ENCODE data around the gene PGD.
"Not testable (repeated sequence)": the region's sequence is repeated elsewhere in the genome, so short reads cannot be mapped to it uniquely, and the experiment has no call there.

Gene PGD

DNA sequence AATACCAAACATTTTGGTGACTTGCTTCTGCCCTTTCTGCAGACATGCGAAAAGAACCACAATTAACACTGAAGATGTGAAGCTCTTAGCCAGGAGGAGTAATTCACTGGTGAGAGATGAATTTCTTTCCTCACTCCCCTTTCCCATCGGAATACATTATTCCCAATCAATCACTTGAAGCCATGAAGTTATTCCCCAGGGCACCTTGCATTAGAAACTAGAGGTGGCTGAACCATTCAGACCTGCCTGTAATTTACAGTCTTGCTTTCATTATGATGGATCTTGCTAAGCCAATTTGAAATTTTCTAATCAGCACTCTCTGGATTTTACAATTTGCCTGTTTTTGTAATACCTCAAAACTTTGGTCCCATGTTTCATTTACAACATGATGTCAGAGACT lies 41.4 kb downstream of the PGD start:
- no peak for DNase-seq

DNA sequence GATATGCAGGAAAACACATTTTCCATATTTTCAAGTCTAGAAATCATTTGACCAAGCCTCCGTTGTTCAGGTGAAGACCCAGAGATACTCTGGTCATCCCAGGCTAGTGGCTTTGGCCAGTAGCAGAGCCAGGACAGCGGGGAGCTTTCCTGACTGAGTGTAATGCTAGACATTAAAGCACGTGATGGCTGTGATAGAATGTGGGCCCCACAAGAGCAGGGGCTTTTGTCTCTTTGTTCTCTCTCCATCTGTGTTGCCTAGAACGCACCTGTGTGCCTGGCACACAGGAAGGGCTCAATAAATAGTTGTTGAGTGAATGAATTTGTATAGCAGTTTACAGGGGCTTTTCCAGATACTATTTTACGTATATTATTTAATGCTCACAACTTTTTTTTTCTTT lies 41.9 kb downstream of the PGD start:
- DNase-seq = no peak

DNA sequence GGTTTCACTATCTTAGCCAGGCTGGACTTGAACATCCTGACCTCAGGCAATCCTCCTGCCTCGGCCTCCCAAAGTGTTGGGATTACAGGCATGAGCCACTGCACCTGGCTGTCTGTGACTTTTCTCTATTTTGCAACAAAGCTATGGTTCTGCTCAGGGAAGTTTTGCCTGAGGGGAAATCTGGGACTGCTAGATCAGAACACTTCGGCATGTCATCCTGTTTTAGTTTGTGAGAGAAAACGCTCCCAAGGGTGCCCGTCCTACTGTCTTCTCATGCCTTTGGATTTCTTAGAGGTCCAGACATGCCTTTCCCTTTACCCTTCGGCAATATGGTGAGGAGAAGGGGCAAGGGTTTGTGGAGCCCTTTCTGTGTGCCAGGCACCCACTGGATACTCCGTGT lies 45.4 kb downstream of the PGD start:
- DNase-seq = no peak

DNA sequence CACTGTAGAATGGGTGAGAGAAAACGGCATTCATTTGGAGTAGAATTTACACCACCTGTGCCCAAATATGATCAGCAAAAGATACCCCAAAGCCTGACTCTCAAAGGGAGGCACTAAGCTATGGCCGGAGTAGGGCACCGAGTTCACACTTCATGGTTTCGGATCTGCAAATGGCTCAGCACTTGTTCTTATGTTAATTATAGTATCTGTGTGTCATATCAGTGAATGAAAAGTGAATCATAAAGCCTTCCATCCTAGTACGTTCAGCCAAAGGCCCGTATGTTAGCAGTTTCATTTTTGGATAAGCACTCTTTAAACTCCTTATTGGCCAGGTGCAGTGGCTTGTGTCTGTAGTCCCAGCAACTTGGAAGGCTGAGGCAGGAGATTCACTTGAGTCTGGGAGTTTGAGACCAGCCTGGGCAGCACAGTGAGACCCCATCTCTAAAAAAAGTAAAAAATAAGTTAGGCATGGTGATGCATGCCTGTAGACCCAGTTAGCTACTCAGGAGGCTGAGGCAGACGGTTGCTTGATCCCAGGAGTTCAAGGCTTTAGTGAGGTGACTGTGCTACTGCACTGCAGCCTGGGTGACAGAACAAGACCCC lies 46.0 kb downstream of the PGD start:
- no peak for DNase-seq

DNA sequence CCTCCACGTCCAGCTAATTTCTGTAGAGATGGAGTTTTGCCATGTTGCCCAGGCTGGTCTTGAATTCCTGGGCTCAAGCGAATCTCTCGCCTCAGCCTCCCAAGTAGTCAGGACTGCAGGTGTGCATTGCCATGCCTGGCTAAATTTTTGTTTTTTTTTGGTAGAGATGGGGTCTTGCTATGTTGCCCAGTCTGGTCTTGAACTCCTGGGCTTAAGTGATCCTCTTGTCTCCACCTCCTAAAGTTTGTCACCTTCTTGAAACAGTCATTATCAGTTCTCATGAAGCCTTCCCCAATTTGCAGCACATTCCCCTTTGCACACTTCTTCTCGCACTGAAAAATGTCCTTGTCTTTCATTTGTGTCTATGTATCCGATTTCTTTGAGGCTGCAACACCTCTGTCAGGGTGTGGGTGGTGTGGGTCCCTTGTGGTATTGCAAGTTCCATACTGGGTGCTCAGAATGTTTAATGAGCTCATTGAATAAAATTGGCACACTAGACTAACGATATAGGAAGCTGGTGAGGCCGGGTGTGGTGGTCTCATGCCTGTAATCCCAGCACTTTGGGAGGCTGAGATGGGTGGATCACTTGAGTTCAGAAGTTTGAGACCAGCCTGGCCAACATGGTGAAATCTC lies 48.0 kb downstream of the PGD start:
- DNase-seq = no peak

DNA sequence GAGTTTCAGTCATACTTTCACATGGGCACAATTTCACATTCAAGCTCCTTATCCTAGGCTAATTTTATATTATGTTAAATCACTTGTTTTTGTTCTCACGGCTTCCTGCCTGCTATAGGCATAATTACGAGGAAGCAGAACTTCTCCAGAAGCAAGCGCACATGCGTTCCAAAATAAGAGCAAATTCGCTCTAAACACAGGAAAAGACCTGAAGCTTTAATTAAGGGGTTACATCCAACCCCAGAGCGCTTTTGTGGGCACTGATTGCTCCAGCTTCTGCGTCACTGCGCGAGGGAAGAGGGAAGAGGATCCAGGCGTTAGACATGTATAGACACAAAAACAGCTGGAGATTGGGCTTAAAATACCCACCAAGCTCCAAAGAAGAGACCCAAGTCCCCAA lies 50.9 kb downstream of the PGD start, which contains the start of gene CORT:
CORT (plus strand) TSS at position 281 of the 400 bp plus-strand sequence. CDS start 193 bp downstream, outside the sequence.
- no peak for DNase-seq

DNA sequence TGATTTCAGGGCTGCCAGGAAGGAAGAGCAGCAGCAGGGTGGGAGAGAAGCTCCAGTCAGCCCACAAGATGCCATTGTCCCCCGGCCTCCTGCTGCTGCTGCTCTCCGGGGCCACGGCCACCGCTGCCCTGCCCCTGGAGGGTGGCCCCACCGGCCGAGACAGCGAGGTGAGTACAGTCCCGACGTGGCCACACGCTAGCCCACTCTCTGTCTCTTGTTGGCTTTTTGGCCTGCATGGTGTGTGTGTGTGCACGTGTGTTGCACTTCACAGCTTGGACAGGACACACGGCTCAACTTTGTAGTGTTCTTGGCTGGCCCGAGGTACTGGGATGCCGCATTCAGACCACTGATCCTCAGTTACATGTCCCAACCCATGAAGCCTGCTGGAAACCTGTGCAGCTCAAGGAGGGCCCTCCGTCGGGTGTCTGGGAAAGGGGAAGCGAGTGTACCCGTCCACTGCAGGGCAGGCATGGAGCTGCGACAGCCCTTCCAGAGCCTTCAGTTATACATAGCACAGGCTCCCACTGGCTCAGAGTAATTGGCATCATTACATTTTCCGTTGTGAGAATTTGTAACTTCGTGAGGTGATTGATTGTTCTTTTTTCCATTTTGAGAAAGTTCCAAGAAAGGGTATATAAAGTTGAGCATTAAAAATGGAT lies 51.4 kb downstream of the PGD start:
- no peak for DNase-seq

DNA sequence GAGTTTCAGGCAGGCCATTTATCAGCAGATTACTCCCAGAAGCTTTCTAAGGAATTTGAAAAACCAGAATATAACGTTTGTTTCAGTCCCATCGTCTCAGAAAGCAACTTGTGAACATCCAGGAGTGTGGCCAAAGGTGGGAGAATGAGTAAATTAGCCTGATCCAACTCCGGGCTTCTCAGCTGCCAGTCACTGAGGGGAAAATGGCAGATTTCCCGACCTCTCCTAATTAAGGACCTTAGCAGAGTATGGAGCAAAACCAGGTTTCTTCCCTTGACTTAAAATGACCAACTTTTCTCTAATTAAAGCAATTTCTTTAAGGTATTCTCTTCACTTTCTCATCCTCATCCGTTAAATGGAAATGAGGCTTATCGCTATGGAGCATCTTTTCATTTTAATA lies 52.0 kb downstream of the PGD start:
- DNase-seq = no peak

DNA sequence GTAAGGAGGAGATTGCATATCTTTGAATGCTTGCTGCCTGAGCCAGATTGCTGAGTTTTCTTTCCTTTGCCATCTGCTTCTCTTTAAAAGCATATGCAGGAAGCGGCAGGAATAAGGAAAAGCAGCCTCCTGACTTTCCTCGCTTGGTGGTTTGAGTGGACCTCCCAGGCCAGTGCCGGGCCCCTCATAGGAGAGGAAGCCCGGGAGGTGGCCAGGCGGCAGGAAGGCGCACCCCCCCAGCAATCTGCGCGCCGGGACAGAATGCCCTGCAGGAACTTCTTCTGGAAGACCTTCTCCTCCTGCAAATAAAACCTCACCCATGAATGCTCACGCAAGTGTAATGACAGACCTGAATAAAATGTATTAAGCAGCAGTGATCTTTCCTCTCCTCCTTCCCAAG lies 52.4 kb downstream of the PGD start:
- DNase-seq = no peak

DNA sequence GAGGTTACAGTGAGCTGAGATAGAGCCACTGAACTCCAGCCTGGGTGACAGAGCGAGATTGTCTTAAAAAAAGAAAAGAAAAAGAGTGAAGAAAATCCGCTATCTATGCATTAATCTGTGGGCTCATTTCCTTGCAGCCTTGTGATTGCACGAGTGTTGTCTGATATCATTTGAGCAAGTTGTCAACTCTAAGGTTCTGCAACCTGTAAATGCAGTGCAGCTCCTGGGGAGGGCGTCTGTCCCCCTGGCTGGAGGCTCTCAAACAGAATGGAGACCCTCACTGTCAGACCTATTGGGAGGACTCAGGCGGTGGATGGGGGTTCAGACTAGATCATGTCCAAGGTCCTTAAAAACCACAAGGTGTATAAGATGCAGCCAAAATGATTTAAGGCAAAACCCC lies 57.2 kb downstream of the PGD start:
- DNase-seq = no peak

DNA sequence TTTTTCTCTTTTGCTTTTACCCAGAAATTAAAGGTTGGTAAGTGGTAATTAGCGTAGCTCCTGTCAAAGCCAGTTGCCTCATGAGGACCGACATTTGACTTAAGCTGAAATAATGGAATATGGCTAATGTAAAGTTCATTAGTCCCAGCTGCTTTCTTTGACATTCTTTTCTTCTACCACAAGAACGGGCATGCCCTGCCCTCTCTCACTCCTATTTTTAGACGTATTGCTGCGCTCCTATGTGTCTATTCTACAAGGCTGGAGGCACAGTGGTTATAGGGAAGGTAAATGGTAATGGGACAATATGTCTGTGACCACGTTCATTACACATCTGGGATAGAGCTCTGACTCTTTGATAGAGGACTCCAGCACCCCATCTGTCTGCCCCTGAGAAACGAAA lies 57.8 kb downstream of the PGD start:
- no peak for DNase-seq

DNA sequence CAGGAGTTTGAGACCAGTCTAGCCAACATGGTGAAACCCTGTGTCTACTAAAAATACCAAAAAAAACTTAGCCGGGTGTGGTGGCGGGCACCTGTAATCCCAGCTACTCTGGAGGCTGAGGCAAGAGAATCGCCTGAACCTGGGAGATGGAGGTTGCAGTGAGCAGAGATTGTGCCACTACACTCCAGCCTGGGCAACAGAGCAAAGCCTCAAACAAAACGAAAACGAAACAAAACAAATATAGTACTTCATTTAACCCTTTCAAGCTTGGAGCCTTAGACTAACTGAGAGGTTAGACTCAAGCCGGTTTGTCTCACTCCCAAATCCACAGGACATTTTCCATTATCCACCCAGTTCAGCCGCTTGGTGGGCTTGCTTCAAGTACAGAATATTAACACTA lies 58.6 kb downstream of the PGD start:
- DNase-seq = not testable (repeated sequence)

DNA sequence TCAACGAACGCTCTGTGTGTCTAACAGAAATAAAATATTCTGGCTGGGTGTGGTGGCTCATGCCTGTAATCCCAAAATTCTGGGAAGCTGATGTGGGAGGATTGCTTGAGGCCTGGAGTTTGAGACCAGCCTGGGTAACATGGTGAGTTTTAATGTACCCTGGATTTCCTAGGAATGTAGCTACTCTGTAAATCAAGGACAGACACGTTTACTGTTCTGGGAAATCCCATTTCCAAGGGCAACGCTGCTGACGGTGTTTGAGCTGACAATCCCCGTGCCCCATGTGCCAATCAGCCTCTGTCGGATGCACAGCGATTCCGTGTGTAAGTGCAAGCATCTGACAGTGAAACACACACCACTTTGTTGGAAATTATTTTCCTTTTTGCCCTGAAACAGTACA lies 59.0 kb downstream of the PGD start:
- no peak for DNase-seq

DNA sequence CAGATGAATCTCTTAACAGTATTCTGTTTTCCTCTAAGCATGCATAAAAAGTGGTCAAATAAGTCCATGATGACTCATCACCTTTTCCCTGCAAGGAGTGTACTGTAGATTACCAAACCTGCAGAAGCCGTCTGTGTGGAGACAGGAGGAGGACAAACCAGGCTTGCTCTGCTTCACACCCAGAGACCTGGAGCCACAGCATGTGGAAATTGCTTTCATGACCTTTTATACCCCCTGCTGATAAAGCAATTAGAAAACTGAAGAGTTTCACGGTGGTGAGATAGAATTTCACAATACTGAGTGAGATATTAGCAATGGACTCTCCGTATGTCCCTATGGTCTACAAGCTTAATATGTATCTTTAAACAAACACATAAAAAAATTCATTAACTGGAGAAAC lies 60.3 kb downstream of the PGD start:
- DNase-seq = peak; percentile 78

DNA sequence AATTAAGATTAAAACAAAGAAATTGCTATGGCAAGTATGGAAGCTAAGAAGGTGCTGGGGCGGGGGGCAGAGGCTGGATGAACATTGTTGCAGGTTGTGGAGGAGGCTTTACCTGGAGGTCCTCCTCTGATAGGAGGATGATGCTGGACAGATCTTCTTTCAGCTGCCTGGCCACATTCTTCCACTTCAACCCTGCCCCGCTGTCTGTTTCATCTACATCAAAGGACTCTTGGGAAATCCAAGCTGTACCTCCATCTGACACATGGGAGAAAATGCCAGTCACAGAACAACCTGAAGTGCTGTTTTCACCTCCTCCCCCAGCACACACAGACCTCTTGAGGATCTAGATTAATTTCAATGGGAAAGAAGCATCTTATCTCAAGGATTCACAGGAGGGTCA lies 68.2 kb downstream of the PGD start:
- DNase-seq = no peak

DNA sequence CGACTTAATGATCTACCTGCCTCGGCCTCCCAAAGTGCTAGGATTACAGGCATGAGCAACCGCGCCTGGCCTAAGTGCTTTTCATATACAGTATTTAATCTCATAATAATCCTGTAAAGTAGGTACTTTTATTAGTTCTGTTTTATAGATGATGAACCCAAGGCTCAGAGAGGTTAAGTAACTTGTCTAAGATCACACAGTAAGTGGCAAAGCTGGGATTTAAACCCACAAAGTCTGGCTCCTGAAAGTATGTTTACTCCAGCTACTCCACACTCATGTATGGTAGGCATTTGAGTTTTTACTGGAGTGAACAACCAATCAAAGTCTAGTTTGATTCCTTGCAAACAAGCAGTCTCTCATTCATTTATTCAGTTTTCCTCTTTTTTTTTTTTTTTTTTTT lies 71.2 kb downstream of the PGD start:
- DNase-seq = no peak

All from NCI-H510A (cell line).